PFSK-1 (cell line): ENCODE results near the gene TIMP4.

Experiments used
- FOXP2 ChIP-seq: optimal IDR thresholded peaks from 2 replicates; pipeline ENCODE3; 2011; ENCODE audit warnings: borderline replicate concordance, control low read depth, inconsistent platforms; ENCODE audit not compliant: insufficient read depth; ENCODE audit errors: extremely low read length, extremely low read depth
- POLR2AphosphoS5 ChIP-seq: IDR thresholded peaks from 2 replicates; pipeline ENCODE4 v1.6.1; 2012; ENCODE audit warnings: low read depth, mild to moderate bottlenecking, control low read depth, low read length, moderate library complexity
- TAF1 ChIP-seq: IDR thresholded peaks from 2 replicates; pipeline ENCODE4 v1.6.1; 2012; ENCODE audit warnings: low read length, control low read depth, borderline replicate concordance; ENCODE audit not compliant: insufficient read depth

DNA sequence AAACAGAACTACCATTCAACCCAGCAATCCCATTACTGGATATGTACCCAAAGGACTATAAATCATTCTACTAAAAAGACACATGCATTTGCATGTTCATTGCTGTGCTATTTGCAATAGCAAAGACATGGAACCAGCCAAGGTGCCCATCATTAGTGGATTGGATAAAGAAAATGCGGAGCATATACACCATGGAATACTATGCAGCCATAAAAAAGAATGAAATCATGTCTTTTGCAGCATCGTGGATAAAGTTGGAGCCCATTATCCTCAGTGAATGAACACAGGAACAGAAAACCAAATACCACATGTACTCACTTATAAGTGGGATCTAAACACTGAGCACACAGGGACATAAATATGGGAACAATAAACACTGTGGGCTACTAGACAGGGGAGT lies 43.1 kb upstream of the TIMP4 start:
- TF ChIP-seq FOXP2: no peak
- no peak for TF ChIP-seq TAF1
- TF ChIP-seq POLR2AphosphoS5: no peak
